ENCODE measurements around the gene USP6.
"Not testable (repeated sequence)": the region's sequence is repeated elsewhere in the genome, so short reads cannot be mapped to it uniquely, and the experiment has no call there.

The USP6 gene

DNA sequence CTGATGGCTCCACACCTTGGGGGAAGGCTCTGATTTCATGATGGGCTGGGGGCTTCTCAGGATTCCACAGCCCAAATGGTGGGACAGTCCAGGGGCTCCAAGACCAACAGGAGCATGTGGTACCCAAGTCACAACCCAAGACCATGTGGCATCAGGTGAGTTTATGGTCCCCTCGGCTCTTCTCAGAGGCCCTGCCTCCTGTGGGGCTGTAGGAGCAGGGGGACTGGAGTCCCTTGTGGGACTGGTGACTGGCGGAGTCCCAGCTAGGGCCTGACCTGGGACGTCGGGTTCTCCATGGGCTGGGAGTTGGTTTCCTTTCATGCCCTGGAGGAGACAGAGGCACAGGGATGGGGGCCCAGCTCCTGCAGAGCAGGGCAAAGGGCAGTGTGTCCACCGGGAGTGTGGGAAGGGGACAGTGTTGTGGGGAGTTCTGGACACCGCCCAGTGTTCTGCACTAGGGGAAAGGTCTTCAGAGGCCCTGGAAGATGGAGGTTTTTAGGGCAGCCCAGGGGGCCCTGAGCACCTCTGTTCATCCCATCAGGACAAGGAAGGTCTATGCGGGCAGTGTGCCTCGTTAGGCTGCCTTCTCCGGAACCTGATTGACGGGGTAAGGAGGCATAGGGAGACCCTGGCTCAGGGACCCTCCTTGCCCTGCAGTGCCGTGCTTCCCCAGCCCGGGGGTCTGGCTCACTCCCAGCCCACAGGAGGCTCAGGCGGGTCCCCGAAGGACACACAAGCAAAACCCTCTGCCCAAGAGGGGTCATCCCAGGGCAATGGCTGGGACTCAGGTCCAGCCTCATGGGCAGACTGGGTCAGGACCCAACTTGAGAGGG lies 21.0 kb downstream of the USP6 start:
- not testable (repeated sequence) for DNase-seq

DNA sequence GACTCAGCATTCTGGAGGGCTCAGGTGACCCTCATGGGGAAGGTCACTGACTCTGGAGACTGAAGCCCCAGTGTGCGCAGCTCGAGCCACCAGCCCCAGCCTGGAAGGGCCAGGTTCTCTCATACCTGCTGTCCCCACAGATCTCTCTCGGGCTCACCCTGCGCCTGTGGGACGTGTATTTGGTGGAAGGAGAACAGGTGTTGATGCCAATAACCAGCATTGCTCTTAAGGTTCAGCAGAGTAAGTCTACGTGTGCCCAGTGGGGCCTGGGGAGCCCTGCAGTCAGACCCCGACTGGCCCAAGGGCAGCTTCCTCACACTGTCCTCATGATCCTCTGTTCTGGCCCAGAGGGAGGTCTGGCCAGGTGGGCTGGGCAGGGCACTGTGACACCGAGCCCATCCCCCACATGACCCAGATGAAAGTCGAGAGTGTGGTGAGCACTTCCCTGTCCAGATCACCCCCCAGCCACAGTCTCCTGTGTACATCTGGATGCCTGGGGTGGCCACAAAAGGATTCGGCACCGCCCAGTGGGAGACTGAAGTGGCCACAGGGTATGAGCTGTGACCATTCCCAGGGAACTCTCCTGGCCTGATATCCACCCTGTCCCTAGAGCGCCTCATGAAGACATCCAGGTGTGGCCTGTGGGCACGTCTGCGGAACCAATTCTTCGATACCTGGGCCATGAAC lies 21.8 kb downstream of the USP6 start:
- not testable (repeated sequence) for DNase-seq

DNA sequence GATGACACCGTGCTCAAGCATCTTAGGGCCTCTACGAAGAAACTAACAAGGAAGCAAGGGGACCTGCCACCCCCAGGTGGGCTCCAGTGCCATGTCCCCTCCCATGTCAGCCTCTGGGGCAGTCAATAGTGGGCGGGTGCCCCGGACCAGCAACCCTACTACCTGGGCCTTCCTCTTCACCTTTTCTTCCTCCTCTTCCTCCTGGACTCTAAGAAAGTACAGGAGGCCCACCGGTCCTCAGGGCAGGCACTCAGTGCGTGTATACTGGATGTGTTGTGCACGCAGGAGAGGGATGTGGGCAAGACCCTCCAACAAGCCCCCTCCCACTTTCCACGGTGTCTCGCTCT lies 22.3 kb downstream of the USP6 start:
- not testable (repeated sequence) for DNase-seq

DNA sequence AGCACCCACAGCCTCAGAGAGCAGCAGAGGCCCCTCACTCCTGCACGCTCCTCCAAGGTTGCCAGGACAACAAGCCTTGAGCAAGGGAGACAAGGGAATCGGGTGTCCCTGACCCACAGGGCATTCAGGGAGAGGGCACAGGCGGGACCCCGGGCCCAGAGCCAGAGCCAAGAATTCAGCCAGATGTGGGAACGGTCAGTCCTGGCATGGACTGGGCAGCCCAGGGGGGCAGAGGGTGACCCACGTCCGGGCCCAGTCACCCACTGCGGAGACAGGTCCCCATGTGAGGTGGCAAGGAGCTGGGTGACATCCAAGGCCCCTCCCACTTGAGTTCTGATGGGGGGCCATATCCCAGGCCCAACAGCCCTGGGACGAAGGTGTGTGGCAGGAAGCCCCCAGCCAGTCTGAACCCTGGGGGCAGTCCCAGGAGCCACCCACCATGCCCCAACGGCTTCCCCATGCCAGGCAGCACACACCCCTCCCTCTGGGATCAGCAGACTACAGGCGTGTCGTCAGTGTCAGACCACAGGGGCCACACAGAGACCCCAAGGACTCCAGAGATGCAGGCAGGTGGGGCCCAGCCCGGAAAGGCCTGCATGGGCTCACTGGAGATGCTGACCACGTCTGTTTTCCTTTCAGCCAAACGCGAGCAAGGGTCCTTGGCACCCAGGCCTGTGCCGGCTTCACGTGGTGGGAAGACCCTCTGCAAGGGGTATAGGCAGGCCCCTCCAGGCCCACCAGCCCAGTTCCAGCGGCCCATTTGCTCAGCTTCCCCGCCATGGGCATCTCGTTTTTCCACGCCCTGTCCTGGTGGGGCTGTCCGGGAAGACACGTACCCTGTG lies 23.0 kb downstream of the USP6 start:
- DNase-seq = no peak

DNA sequence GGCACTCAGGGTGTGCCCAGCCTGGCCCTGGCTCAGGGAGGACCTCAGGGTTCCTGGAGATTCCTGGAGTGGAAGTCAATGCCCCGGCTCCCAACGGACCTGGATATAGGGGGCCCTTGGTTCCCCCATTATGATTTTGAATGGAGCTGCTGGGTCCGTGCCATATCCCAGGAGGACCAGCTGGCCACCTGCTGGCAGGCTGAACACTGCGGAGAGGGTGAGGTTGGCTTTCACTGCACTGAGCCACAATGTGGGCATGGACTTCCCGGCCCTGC lies 23.6 kb downstream of the USP6 start:
- DNase-seq = no peak

DNA sequence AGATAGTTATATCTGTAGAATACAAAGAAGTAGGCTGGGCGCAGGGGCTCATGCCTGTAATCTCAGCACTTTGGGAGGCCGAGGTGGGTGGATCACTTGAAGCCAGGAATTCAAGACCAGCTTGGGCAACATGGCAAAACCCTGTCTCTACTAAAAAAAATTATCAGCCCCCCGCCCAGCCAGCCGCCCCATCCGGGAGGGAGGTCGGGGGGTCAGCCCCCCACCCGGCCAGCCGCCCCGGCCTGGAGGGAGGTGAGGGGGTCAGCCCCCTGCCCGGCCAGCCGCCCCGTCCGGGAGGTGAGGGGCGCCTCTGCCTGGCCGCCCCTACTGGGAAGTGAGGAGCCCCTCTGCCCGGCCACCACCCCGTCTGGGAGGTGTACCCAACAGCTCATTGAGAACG lies 27.0 kb downstream of the USP6 start:
- not testable (repeated sequence) for DNase-seq

DNA sequence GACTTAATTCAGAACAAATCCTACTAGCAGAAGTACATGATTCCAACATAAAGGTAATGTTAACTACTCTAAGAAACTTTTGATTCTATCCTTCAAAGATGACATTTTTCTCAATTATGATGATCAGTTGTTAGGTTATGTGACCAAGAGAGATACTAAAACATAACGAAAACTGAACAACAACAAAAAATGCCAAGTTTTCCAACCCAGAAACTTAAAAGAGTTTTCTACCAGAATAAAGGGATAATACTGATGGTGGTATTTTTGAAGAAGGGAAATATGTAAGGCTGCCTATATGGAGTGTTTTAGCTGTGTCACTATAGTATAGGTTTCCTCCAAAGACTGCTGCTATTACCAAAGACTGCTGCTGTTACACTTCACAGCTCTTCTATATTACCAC lies 30.3 kb downstream of the USP6 start:
- DNase-seq = not testable (repeated sequence)

DNA sequence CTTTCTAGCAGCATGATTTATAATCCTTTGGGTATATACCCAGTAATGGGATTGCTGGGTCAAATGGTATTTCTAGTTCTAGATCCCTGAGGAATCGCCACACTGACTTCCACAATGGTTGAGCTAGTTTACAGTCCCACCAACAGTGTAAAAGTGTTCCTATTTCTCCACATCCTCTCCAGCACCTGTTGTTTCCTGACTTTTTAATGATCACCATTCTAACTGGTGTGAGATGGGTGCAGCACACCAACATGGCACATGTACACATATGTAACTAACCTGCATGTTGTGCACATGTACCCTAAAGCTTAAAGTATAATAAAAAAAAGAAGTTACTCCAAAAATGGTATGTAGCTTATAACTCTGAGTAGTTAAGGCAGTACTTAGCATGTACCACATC lies 44.9 kb downstream of the USP6 start:
- not testable (repeated sequence) for DNase-seq

DNA sequence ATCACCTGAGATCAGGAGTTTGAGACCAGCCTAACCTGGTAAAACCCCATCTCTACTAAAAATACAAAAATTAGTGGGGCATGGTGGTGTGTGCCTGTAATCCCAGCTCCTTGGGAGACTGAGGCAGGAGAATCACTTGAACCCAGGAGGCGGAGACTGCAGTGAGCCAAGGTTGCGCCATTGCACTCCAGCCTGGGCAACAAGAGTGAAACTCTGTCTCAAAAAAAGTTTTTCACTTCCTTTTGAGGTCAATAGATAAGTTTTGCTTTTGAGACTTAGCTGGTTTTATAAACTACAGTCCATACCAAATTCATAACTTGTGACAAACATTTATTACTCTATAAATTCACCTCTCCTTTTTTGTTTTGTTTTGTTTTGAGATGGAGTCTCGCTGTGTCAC lies 46.0 kb downstream of the USP6 start:
- not testable (repeated sequence) for DNase-seq

DNA sequence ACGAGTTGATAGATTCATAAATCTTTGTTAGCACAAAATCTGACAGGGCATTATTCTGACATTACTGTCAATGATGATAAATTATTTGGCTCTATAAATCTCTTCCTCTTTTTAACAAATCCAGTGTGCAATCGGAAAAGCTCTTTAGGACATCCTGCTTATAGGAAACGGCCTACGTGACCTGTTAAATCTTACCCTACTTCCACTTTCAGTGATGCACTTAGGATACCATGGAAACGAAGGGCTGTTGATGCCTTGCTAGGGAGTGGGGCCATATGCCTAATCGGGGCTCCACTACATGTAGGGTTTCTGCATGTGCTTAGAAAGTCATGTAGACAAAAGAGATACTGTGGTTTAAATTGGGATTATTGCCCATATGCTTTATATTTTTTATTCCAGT lies 48.6 kb downstream of the USP6 start:
- no peak for DNase-seq

DNA sequence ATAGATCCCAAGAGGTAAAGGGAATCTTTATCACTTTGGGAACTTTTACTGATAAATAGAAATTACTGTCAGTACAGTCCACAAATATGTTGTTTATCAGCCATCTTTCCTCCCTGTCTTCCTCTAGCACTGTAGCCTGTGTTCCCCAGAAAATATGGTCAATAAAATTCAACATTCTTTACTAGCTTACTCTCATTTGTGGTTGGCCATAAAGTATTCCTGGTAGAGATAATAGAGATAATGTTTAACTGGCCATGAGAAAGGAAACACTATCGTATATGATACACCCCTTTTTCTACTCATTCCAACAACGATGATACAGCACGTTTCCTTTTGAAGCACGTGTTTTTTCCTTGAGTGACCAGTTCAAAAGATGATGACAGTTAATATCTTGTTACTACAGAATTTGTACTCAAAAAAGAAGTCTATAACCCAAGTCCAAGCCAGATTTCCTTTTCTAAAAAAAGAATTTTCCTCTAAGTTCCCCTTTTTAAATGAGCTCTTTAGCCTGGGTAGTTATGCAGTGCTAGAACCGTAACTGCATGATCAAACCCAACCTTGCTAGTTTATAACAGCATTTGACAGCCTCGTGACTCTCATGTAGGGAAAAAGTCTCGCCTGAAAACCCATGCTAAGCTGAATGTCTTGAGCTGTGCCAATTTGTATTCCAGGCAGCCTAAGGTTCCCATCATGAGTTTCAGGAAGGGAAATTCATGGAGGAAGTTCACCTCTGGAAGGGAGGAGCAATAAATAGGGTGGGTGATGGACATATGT lies 50.1 kb downstream of the USP6 start:
- DNase-seq = not testable (repeated sequence)

DNA sequence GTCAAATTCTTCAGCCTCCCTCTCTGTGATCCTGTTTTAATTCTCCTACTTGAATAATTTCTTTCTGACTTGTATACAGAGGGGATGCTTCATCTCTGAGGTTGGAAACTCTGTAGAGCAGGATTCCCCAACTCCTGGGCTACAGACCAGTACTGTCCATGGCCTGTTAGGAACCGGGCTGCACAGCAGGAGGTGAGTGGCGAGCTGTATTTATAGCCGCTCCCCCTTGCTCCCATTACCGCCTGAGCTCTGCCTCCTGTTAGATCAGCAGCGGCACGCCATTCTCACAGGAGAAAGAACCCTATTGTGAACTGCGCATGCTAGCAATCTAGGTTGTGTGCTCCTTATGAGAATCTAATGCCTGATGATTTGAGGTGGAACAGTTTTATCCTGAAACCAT lies 59.2 kb downstream of the USP6 start:
- not testable (repeated sequence) for DNase-seq

DNA sequence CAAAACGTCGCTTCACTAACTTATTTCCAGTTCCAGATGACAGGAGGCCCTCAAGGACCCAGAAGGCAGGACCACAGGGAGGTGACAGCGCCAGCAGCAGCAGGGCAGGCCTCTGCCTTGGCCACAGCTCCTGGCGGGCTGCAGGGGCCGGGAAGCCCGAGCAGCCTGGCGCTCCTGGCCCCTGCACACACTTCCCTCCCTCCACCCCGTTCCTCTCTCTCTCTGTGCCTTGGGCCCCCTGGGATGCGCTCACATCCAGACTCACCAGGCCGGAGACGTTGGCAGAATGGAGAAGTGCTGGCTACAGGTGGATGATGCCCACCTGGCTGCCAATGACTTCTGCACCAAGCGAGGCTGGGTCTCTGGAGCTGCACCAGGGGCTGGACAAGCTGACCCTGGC lies 63.2 kb downstream of the USP6 start:
- DNase-seq = no peak

DNA sequence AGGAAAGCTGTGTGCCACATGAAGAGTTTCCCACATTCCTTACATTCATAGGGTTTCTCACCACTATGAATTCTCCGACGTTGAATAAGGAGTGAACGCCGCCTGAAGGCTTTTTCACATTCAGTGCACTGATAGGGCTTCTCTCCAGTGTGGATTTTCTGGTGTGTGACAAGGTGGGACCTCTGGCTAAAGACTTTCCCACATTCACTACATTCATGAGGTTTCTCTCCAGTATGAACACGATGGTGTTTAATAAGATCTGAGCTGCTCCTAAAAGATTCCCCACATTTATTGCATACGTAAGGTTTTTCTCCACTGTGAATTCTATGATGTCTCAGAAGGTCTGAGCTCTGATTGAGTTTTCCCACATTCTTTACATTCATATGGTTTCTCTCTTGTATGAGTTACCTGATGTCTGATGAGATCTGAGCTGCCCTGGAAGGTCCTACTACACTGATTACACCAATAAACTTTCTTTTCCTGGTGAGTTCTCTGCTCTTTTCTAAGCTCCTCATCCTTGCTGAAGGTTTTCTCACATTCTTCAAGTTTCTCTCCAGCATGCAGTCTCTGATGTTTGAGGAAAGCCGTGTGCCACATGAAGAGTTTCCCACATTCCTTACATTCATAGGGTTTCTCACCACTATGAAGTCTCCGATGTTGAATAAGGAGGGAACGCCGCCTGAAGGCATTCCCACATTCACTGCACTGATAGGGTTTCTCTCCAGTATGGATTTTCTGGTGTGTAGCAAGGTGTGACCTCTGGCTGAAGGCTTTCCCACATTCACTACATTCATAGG lies 65.9 kb downstream of the USP6 start:
- no peak for DNase-seq

DNA sequence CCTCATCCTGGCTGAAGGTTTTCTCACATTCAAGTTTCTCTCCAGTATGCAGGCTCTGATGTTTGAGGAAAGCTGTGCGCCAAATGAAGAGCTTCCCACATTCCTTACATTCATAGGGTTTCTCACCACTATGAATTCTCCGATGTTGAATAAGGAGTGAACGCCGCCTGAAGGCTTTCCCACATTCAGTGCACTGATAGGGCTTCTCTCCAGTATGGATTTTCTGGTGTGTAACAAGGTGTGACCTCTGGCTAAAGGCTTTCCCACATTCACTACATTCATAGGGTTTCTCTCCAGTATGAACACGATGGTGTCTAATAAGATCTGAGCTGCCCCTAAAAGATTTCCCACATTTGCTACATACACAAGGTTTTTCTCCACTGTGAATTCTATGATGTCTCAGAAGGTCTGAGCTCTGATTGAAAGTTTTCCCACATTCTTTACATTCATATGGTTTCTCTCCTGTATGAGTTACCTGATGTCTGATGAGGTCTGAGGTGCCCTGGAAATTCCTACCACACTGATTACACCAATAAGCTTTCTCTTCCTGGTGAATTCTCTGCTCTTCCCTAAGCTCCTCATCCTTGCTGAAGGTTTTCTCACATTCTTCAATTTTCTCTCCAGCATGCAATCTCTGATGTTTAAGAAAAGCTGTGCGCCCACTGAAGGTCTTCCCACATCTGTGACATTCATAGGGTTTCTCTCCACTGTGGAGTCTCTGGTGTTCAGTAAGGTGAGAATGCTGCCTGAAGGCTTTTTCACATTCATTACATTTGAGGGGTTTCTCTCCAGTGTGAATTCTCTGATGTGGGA lies 67.0 kb downstream of the USP6 start:
- DNase-seq = no peak

DNA sequence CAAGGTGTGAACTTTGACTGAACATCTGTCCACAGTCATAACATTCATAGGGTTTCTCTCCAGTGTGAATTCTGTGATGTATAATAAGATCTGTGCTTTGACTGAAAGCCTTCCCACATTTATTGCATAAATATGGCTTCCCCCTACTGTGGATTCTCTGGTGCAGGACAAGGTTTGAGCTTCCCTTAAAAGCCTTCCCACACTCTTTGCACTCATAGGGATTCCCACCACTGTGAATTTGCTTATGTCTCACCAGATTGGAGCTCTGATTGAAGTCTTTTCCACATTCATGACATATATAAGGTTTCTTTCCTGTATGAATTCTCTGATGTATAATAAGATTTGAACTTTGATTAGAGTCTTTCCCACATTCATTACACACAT lies 67.6 kb downstream of the USP6 start:
- no peak for DNase-seq

DNA sequence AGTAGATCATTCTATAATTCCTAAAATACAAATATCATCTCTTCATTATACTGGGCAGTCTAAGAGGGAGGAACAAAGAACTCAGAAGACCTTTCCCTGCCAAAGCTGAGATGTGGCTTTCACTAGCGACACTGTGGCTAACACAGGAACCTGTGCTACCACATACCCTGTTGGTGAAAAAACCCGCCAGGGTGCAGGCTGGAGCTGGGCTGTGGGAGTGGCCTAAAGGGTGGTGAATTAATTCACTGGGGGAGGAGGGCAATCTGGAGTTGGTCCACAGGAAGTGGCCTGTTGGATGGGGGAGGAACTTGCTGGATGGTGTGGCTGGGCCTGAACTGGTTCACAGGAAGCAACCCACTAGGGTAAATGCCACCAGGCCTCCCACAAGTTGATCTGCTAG lies 68.5 kb downstream of the USP6 start:
- no peak for DNase-seq

DNA sequence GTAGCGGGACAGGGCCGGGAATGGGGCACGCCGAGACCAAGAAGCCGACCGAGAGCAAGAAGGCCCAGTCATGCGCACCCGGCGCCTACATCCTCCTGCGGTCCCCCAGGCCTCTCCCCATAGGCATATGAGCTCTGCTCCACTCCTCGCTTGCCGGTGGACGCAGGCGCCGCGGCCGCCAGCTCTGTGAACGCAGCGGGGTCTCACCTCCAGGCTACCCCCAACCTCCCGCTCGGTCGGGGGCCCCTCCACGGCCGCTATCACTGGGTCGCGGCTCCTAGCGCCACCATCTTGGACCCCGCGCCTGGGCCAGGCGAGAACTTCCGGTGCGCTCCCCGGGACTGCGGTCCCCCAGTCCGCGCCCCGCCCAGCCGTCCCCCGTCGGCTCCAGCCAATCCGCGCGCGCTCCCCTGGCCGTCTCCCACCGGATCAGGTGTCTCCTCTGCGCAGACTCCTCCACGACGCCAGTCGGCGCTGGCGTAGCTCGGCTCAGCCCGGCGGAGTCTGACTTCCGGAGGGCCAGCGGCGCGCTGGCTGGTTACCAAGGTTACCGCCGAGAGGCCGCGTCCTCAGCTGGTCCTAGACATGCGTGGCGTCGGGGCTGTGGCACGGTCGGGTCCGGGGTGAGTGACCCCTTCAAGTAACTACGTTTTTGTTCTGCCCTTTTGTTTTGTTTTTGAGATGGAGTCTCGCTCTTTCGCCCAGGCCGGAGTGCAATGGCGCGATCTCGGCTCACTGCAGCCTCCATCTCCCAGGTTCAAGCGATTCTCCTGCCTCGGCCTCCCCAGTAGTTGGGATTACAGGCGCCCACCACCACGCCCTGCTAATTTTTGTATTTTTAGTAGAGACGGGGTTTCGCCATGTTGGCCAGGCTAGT lies 75.9 kb downstream of the USP6 start, which contains the start of gene ZNF594:
Gene ZNF594, minus strand, starts transcription at position 328 of the 877 bp plus-strand sequence. CDS start 7,612 bp downstream, outside the sequence.
- DNase-seq = peak; percentile 96

DNA sequence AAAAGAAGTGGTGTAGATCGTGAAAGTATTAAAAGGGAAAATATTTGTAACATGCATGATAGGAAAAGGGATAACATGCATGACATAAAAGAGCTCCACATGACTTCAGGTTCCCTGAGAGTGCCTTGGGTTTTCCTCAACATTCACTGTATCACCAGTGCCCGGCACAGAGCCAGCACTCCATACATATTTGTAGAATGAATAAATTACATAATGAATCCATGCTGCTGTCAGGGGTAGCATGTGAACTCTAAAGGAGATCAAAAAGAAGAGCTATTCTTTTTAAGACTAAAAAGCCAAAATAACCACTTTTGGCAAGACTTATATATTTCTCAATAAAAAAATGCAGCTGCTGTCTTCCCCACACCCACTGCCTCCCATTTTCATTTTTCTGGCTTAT lies 78.5 kb downstream of the USP6 start:
- DNase-seq = no peak

DNA sequence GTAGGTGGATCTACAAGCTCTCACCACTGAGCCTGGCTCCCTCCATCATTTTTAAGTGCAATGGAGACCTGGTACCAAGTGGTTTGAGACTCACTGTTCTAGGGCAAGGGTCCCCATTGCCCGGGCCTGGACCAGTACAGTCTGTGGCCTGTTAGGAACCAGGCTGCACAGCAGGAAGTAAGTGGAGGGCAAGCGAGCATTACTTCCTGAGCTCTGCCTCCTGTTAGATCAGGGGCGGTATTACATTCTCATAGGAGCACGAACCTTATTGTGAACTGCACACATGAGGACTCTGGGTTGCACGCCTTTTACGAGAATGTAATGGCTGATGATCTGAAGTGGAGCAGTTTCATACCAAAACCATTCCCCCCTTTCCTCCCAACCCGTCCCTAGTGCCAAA lies 82.6 kb downstream of the USP6 start:
- no peak for DNase-seq
